LoVo (cell line): ENCODE measurements around the gene AANAT.

Experiments used
- DNase-seq: peaks from one replicate; pipeline ENCODE4 v3.0.0-alpha.2; 2016; ENCODE audit warnings: low spot score

Gene AANAT

DNA sequence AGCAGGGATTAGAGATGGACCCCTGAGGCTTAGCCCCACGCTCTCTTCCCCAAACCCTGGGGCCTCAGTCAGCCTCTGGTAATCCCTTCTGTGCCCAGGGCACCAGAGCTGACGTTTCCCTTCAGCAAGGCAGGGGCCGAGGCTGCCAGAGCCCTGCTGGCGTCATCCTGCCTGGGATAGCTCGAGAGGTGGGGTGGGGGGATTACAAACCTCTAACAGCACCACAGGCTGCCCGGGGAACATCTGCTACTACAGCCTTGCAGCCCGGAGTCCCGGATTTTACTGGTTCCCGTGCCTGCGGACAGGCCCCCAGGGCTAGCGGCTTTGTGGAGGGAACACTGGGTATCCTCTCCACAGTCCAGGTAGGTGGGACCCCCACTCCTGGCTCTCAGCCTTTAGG is at the start of gene AANAT:
Gene AANAT (plus strand): TSS at position 238 of the 400 bp plus-strand sequence. CDS start 1,144 bp downstream, outside the sequence.
- no peak for DNase-seq

DNA sequence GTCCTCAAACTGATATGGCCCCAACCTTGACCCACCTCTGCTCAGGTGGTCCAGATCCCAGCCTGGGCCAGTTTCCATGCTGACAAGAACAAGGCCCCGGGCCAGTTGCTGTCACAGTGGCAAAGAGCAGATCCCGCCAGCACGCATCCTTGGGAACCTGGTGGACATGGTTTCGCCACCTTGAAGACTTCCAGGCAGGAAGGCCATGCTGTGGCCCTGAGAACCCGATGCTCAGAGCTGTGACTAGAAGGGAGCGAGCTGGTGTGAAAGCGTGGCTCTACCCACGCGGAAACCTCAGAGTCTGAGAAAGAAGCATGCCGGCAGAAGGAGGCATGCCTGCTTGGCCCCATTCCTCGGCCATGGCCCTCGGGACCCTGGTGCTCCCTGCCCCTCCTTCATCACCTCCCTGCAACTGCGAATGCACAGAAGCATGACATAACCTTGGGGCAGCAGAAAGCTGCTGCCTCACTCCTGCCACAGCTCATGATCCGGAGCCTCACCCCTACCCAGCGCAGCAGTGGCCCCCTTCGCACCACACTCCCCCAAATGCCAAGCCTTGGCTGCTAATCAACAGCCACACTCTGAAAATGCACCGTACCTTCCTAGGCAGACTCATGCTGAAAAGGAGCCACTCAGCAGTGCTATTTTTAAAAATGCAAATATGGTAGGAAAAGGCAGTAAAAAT is 47.7 kb upstream of the AANAT start:
- DNase-seq = no peak

DNA sequence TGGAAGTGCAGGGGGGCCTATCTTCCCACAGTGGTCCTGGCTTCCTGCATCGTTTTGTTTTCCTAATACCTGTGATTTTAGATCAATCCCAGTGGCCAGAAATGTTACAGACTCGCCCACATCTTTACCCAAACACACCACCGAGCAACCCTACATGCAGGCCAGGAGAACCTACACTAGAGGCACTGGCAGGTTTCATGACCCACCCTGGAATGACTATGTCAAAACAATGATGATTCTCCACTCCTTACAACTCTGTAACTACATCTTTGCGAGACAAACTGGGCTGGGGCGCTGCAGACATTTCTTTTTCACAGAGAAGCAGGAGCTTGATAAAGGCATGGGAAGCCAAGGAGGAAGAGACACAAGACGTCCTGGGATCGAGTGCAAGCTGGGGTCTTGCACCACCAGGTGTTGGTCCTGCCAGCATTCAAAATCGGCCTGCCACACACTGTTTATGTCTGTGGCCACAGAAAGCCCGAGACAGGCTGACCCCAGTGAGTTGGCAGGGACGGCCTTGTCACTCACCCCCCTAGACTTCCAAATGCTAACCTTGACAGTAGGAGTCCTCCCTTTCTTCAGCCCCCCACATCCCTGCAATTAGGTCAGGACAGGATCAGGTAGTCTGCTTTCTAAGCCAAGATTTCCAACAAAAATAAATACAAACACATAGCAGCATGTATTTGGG is 46.9 kb upstream of the AANAT start:
- no peak for DNase-seq

DNA sequence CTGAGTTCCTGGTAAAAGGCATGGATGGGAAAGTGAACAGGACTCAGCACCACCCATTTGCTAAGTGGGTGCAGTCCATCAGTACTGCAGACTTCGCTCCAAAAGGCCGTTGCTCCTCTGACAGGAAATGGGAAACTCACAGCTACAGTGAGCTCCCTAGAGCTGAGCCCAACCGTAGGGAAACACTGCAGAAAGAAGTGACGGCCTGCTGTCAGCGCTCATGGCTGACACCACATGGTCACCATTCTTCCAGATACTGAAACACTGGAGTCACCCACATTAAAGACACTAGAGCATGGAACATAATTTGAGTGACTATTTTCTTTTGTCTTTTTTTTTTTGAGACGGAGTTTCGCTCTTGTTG is 46.4 kb upstream of the AANAT start:
- no peak for DNase-seq

DNA sequence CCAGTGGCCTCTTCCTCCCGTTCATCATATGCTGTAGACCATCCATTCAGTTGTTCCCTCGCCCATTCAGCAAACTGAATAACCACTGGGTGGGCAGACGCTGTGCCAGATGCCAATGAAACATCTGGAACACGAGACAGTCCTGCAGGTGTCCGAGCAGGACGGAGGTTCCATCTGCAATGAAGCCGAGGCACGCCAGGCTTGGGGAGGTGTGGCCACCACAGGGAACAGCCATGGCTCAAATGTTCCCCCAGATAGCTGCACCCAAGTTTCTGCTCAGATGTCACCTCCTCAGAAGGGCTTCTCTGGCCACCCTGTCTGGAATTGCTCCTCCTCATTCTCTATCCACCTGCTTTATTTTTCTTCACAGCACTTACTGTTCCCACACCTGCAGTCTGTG is 45.0 kb upstream of the AANAT start:
- no peak for DNase-seq

DNA sequence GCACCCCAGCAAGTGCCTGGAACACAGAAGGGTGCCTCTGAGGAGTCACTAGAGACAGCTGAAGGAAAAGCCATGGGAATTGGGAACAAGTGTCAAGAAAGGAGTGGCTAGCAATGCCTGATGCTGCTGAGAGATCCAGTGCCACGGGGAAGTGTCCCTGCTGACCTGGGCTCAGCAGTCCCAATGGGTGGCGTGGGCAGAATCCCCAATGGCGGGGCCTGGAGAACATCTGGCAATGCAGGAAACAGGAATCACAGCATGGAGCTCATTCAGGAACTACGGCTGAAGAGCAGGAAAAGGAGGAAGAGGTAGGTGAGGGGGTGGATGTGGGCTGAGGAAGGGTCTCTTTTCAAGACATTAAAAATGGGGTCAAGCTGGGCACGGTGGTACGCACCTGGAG is 44.5 kb upstream of the AANAT start:
- DNase-seq = no peak

DNA sequence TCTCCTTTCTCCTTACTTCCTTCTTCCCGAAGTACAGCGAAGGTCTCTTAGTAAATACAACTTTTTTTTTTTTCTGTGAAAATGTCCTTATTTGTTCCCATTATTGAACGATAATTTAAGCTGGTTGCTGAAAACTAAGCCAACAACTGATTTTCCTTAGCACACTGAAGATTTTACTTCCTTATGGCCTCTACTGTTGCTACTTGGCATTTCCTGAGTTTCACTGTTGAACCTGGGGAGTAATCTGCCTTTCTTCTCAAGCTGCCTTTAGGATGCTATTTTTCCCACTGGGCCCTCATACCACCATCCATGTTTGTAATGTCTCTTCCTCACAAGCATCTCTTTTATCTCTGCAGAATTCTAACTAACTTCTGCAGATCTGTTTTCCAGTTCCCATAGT is 40.5 kb upstream of the AANAT start:
- no peak for DNase-seq

DNA sequence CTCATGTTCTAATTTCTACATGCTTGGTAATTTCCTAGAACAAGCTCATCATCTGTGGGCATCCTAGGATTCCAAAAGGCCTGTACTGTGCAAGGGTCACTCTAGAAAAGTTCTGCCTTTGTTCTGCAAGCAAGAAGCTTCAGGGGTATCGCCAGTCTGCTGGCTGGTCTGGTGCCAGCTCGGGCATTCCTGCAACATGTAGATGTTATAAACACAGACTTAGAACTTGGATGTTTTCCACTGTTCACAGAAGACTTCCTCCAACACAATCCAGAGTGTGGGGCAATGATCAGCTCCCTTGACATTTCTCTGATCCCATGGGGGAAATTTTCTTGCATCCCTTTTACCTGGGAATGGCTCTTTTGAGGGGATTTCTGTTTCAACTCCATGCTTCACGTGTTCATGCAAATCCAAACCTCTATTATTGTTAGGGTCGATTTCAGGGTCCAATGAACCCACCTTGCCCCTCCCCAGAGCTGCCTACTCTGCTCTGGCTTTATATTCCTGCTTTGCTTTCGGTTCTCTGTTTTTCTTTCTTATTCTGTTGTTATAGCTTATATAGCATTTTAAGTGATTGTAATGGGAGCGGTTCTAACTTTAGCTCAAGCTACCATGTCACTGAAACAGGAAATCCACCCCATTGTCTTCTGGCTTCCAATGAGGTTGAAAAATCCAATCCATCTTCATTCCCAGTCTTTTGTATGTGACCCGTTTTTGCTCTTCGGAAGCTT is 39.7 kb upstream of the AANAT start:
- no peak for DNase-seq

DNA sequence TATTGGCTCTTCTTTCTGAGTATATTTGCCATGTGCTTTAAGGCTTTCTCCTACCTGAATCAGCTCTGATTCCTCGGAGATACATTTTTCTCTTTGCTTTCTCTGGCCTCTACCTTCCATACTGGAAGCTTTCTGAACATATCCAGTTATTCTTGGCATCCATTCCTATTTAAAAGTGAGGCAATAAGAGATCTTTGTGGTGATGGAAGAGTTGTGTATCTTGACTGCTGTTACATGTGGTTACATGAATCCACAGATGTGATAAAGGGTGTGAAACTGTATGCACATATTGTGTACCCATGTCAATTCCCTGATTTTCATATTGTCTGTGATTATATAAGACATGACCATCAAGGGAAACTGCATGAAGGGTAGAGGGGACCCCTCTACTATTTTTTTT is 38.9 kb upstream of the AANAT start:
- no peak for DNase-seq

DNA sequence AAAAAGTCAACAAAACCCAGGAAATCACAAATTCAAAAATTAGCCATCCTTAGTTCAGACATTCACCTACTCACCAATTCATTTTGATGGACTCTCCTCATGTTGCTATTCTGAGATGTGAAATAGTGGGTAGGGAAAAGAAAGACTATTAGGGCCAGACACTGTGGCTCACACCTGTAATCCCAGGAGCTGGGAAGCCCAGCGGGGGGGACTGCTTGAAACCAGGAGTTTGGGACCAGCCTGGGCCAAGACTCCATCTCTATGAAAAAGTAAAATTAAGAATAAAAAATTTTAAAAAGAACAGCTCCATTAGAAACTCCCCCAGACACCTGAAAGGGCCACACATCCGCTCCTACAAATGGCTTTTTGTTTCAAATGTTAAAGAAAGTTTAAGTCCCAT is 35.9 kb upstream of the AANAT start:
- DNase-seq = no peak

DNA sequence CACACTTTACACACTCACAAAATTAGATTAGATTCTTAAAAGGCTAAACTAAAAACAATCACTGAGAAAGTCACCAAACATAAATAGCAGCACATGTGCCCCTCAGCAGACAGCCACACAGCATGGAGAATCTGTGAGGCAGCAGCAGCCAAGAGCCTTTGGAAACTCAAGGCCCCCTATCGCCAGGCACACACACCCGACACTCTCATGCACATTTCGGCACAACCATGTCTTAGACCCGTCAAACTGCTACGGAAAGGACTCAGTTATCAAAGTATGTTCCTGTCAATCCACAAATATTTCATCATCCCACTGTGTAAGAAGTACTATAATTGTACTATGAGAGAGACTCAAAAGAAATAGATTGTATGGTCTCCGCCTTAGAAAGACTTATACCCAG is 35.4 kb upstream of the AANAT start:
- no peak for DNase-seq

DNA sequence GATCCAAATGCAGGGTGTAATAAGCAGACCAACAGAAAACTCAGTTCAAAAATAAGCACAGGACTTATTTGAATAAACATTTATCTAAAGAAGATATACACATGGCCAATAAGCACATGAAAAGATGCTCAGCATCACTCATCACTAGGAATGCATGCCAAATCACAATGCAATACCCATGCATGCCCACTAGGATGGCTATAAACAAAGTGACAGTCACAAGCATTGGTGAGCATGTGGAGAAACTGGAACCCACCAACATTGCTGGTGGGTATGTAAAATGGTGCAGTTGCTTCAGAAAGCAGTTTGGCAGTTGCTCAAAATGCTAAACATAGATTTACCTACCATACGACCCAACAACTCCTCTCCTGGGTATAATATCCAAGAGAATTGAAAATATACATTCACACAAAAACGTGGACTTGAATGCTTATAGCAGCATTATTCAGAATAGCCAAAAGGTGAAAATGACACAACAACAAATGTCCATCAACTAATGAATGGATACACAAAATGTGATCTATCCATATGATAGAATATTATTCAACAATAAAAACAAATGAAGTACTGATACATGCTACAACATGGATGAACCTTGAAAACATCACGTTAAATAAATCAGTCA is 34.6 kb upstream of the AANAT start:
- DNase-seq = no peak

DNA sequence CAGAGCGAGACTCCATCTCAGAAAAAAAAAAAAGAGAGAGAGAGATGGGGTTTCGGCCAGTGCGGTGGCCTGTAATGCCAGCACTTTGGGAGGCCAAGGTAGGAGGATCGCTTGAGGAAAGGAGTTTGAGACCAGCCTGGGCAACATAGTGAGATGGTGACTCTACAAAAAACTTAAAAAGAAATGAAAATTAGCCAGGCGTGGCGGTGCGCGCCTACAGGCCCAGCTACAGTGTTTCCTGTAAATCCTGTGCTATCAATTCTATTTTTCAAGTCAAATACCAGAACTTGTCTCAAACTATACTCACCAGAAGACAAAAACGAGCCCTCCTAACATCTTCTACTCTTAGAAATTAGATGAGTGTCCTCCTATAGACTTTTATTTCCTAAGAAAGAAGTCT is 33.7 kb upstream of the AANAT start:
- no peak for DNase-seq

DNA sequence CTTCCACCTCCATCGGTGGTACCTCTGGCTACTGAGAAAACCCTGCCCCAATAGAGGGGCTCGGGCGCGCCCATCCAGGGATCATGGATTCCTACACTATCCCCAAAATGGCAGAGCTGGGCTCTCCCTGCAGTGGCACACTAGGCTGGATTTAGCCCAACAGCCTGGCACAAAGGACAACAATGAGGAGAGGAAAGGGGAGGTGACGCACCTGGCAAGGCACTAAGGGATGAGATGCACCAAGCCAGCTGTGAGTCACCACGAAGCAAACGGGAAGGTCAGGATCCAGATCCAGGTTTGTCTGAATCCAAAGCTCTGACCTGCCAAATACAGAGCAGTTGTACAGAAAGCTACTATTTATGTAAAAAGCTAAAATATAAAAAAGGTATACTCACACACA is 32.5 kb upstream of the AANAT start:
- DNase-seq = no peak

DNA sequence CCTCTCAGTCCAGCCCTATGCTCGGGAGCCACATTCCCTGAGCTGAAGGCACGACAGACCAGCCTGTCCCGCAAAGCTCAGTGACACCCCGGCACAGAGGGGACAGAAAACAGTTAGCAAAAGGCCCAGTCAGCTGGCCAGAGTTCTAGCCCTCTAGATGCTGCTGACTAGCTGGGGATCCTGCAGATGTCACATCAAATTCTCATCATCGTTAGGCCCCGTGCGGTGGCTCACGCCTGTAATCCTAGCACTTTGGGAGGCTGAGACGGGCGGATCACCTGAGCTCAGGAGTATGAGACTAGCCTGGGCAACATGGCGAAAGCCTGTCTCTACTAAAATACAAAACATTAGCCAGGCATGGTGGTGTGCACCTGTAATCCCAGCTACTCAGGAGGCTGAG is 31.7 kb upstream of the AANAT start:
- no peak for DNase-seq

DNA sequence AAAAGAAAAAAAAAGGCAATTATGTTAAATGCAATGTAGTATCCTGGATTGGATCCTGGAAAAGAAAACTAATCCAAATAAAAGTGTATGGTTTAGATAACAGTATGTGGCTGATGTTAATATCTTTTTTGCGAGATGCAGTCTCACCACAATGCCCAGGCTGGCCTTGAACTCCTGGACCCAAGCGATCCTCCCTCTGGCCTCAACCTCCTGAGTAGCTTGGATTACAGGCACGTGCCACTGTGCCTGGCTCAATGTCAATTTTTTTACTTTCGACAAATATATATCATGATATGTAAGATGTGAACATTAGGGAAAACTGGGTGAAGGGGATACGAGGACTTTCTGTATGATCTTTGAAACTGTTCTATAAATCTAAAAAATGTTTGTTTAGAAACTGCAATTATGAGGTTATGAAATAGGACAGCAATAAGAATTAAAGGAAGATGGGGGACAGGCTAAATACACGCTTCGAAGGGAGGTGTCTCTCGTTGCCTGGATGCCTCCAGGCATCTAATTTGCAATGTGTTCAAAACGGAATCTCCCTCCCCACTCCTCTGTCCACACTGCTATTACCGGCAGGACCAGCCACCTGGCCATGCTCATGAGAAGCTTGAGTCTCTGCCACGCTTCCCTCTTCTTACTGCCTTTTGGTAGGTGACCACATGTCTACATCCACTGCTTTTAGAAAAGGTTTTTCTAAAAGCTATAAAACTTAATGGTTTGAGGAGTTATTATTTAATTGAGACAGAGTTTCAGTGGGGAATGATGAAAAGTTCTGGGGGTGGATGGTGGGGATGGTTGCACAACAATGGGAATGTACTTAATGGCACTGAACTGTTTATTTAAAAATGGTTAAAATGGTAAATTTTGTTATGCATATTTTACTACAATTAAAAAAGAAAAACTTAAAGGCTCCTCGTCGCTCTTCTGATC is 29.7 kb upstream of the AANAT start:
- DNase-seq = no peak

DNA sequence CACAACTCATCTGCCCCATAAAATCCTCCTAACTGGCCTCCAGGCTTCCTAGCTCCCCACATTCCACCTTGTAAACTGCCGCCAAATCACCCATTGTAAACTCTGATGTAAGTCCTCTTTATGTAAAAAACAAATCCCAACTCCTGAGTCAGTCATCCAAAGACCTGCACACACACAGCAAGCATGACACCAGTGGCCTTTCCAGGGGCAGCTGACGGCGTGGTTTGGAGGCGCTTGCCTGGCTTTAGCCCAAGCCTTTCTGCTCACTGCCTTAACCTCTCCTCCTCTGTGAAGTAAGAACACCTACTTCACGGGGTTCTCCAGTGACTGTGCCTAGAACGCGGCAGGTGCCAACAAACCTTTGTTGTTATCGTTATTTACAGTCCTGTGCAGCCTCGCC is 28.5 kb upstream of the AANAT start:
- no peak for DNase-seq

DNA sequence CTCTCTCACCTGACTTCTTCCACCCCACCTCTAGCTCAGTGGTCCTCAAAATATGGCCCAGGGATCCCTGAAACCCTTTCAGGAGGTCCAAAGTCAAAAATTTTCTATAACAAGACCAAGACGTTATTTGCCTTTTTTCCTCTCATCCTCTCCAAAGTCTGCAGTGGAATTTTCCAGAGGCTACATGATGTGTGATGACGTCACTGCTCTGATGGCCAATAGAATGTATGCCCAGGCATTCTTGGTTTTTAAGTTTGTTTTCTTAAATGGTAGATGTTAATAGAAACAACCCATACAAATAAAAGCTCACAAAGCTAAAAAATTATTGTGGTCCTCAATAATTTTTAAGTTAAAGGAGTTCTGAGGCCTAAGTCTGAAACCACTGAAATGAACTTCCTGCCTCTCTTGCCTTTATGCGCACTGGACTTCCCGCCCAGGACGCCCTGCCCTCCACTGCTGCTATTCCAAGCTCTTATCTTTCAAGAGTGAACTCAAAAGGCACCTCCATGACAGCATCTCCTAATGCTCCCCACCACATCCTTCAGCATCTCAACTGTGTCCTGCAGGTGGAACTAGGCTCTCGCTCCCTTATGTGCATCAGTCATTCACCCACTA is 28.0 kb upstream of the AANAT start:
- no peak for DNase-seq

DNA sequence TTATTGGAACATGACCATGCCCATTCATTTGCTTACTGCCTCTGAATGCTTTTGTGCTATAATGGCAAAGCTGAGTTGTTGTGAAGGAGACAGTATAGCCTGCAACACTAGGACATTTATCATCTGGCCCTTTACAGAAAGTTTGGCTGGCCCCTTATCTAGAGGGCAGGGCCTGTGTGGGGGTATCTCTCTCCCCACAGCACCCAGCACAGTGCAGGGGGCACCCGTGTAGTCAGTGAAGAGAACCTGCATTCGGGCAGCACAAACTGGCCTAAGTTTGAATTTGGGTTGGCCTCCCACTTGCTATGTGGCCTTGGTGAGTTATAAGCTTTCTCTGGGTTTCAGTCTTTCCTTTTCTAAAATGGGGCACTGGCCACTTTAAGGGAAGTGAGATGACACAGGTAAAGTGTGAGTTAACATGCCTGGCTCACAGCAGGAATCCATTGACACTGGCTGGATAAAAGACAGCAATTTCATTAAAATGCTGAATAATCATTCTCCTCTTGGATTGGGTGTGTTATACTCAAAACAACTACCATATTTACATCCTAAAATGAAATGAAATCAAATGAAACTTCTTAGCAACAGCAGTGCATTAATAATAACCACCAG is 26.5 kb upstream of the AANAT start:
- DNase-seq = no peak

DNA sequence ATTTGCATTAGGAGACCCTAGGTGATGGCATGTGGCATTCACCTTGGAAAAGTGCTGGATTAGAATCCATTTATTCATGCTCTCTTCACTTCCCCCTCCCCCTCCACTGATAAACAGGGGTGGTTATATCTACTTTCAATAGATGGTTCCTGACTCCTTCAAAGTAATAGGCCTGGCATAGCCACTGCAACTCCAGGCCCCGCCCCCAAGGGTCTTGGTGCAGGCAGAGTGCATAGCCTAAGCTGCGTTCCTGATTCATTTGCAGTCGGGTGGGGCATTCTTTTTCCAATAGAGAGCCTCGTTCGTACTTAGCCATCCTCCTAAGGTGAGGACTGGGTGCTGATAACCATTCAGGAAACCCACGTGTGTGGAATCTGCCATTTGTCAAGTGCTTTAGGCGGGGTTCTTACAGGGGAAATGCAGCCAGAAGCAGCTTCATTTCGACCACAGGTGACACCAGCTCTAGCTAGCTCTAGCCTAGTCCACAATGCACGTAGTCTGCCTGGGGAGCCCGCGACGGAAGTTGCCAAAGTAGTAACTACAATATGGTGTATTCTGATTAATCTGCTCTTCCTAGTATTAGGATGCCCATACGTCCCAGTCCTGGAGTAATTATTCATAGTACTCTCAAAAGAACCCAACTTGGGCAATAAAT is 25.6 kb upstream of the AANAT start:
- no peak for DNase-seq
